A673 (cell line): ENCODE measurements around the gene MOSPD3.

Experiments
- EZH2 ChIP-seq: fragments of 200-600 bp; sonication (generic); IDR thresholded peaks from 2 replicates; pipeline ENCODE4 v1.6.1; 2017; ENCODE audit warnings: borderline replicate concordance, low read depth, mild to moderate bottlenecking, mixed read lengths, antibody characterized with exemption, low read length; ENCODE audit not compliant: poor library complexity, severe bottlenecking
- TF ChIP-seq, protein P1 (sequence below): fragments of 300-800, 200-600 bp; sonication (generic); conservative IDR thresholded peaks from 2 replicates; pipeline ENCODE4 v1.5.1; 2017; ENCODE audit warnings: low read depth, mild to moderate bottlenecking, antibody characterized with exemption, low read length, moderate library complexity, mixed read lengths

DNA sequence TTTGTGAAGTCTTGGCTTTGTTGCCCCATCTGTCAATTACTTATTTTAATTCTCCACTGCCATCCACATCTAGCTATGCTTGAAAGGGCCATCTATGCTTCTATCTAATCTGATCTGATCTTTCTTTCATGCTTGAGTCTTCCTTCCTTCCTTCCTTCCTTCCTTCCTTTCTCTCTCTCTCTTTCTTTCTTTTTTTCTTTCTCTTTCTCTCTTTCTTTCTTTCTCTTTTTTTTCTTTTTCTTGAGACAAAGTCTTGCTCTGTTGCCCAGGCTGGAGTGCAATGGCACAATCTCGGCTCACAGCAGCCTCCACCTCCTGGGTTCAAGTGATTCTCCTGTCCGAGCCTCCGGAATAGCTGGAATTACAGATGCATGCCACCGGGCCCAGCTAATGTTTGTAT, 17.7 kb downstream of the MOSPD3 start:
- TF ChIP-seq, protein P1, sequence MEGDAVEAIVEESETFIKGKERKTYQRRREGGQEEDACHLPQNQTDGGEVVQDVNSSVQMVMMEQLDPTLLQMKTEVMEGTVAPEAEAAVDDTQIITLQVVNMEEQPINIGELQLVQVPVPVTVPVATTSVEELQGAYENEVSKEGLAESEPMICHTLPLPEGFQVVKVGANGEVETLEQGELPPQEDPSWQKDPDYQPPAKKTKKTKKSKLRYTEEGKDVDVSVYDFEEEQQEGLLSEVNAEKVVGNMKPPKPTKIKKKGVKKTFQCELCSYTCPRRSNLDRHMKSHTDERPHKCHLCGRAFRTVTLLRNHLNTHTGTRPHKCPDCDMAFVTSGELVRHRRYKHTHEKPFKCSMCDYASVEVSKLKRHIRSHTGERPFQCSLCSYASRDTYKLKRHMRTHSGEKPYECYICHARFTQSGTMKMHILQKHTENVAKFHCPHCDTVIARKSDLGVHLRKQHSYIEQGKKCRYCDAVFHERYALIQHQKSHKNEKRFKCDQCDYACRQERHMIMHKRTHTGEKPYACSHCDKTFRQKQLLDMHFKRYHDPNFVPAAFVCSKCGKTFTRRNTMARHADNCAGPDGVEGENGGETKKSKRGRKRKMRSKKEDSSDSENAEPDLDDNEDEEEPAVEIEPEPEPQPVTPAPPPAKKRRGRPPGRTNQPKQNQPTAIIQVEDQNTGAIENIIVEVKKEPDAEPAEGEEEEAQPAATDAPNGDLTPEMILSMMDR = no peak
- TF ChIP-seq EZH2 = no peak
